LoVo (cell line): ENCODE data around the gene OR52B6.
"Not testable (repeated sequence)": the region's sequence is repeated elsewhere in the genome, so short reads cannot be mapped to it uniquely, and the experiment has no call there.

Experiments
- DNase-seq: peaks from one replicate; pipeline ENCODE4 v3.0.0-alpha.2; 2016; ENCODE audit warnings: low spot score

The OR52B6 gene, protein sequence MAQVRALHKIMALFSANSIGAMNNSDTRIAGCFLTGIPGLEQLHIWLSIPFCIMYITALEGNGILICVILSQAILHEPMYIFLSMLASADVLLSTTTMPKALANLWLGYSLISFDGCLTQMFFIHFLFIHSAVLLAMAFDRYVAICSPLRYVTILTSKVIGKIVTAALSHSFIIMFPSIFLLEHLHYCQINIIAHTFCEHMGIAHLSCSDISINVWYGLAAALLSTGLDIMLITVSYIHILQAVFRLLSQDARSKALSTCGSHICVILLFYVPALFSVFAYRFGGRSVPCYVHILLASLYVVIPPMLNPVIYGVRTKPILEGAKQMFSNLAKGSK

GRCh38 chr11:5580577-5580976 lies at the start of gene OR52B6:
TSS of gene OR52B6 (plus strand) at chr11:5580877. CDS start at chr11:5580877, 0 bp downstream.
- DNase-seq = no peak

- no peak for DNase-seq
Observed at GRCh38 chr11:5531053-5531831, 49.4 kb upstream of the OR52B6 start.

- DNase-seq = no peak
Observed at GRCh38 chr11:5534046-5534445, 46.6 kb upstream of the OR52B6 start.

GRCh38 chr11:5536482-5536881 lies 44.2 kb upstream of the OR52B6 start:
- DNase-seq = no peak

- no peak for DNase-seq
Observed at GRCh38 chr11:5541427-5541826, 39.2 kb upstream of the OR52B6 start.

DNA sequence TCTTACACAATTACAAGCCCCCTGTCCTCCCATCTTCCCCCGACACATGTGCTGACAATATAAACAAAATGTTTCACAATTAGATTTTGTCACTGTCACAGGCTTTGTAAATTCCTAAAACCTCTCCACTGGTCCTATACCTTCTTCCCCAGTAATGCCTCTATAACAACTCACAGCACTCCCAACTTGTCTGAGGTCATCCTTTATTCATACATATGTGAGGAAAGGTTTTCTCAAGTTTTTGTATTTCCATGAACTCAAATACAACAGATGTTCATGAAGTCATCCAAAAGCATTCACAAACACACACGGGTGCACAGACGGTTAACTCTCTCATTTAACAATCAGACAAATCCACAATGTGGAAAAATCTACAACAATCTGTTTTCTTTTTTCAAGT lies 34.2 kb upstream of the OR52B6 start:
- no peak for DNase-seq

GRCh38 chr11:5547982-5548381 lies 32.7 kb upstream of the OR52B6 start:
- no peak for DNase-seq

GRCh38 chr11:5548440-5548839 lies 32.2 kb upstream of the OR52B6 start, which contains the start of gene OR52H1:
TSS of gene OR52H1 (minus strand) at chr11:5548540. CDS start at chr11:5545505, 3,035 bp downstream.
- DNase-seq = no peak

- DNase-seq = no peak
Observed at GRCh38 chr11:5550440-5551095, 30.1 kb upstream of the OR52B6 start.

GRCh38 chr11:5553343-5553742 lies 27.3 kb upstream of the OR52B6 start:
- DNase-seq = no peak

DNA sequence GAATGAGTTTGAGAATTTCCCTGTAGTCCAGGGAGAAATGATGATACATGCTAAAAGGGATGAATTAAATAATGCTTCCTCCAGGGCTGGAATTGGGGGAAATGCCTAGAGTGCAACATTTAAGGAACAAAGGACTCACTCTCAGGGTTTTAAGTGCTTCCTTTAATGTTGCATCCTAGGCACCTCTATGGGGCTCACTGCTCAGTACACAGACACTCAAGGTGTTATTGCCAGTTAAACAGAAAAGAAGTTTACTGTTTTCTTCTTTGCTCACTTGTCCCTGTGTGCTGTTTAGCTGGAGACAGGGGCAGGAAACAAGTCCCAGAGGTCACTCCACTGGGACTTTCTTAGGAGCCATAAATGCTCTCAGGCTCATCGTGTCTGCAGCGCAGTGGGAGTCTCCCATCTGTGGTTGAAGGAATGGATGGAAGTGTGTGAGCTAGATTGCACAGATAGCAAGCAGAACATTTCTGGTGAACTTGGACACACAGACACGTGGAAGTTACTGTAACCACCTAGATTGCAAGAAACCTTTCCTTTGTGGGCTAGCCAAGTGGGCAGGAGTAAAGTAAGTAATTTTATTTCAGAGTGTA lies 24.0 kb upstream of the OR52B6 start:
- no peak for DNase-seq

- DNase-seq = no peak
Observed at GRCh38 chr11:5557751-5558150, 22.9 kb upstream of the OR52B6 start.

GRCh38 chr11:5564259-5565019 lies 16.2 kb upstream of the OR52B6 start:
- DNase-seq = no peak

DNA sequence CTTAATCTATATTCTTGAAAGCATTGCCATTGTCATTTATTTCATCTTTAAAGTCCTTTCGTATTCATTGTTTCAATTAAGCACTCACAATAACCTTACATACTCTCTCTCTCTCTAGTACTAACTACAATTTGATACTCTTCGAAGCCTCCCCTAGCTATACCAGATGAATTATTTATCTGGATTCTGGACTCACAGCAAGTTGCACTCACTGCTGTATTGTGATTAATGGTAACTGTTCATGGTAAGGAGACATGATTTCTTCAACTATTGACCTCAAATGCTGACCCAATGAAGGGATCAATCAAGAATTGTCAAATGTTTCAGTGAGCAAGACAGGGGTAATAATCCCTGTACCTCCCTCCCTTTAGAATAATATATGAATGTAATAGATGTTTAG lies 6.0 kb upstream of the OR52B6 start:
- DNase-seq = no peak

GRCh38 chr11:5575152-5575551 lies 5.5 kb upstream of the OR52B6 start:
- no peak for DNase-seq

GRCh38 chr11:5577101-5577500 lies 3.6 kb upstream of the OR52B6 start:
- DNase-seq = no peak

GRCh38 chr11:5581014-5581413 lies 337 bp downstream of the OR52B6 start:
- no peak for DNase-seq

- DNase-seq = not testable (repeated sequence)
Observed at GRCh38 chr11:5584458-5584857, 3.8 kb downstream of the OR52B6 start.

- DNase-seq = not testable (repeated sequence)
Observed at GRCh38 chr11:5589906-5590305, 9.2 kb downstream of the OR52B6 start.

DNA sequence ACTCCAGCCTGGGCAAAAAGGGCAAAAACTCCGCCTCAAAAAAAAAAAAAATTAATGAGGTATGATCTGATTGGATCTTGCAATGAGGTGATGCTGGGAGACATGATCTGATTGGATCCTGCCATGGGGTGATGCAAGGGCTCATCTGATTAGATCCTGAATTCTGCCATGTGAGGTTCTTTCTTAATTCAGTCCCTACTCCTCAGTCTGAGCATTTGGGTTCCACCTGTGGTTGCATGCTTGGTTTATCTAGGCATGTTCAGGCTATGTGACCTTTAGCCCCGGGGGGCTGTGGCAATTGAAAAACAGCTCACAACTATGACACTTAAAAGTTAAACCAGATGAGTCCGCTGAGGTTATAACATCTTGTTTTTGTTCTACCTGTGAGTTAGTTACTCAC lies 10.9 kb downstream of the OR52B6 start:
- no peak for DNase-seq

- no peak for DNase-seq
Observed at GRCh38 chr11:5592615-5593014, 11.9 kb downstream of the OR52B6 start.

DNA sequence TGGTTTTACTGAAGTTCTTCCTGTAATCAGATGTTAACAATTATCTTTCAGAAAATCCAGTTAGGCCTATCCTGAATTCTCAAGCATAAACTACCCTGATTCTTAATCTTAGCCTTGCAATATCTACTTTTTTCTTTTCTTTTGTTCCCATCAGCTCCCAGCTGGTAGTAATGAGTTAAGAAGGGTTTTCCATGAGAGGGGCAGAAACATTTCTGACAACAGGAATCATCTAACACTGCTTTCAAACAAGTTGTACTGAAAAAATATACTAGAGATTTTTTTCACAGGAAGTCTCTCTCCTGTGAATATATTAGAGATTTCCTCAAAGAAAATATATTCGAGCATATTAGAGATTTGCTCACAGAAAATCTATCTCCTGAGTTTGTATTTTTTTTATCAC lies 12.5 kb downstream of the OR52B6 start:
- no peak for DNase-seq
